Upper lobe of left lung (tissue), 6 donors: ENCODE results near the gene ZIC3. TPM values are rescaled to one million over a fixed set of nuclear protein-coding genes. Genes with fewer than 3 reads are reported as not detected.

ENCODE experiments used
- ATAC-seq, 2 donors: fragments of 200-7000 bp; cut with Tn5 transposase; one replicate each; pipeline ENCODE4 v1.9.1; 2022; ENCODE audit warnings: mild to moderate bottlenecking in 2 of 2, moderate library complexity in 2 of 2; ENCODE audit not compliant: low FRiP score in 2 of 2
- DNase-seq, 2 donors: peaks; one replicate each; pipeline ENCODE4 v3.0.0-alpha.2; 2019 to 2020
- H3K27ac ChIP-seq, 4 donors: fragments of 200-600 bp; sonication (generic); one replicate each; pipeline ENCODE4 v1.5.1; 2016 to 2019
- H3K27me3 ChIP-seq, 4 donors: fragments of 200-600 bp; sonication (generic); one replicate each; pipeline ENCODE4 v1.5.1; 2017 to 2019
- H3K36me3 ChIP-seq, 4 donors: fragments of 200-600 bp; sonication (generic); one replicate each; pipeline ENCODE4 v1.5.1; 2016 to 2019
- H3K4me1 ChIP-seq, 4 donors: fragments of 200-600 bp; sonication (generic); one replicate each; pipeline ENCODE4 v1.5.1; 2018 to 2019
- H3K4me3 ChIP-seq, 4 donors: fragments of 200-600 bp; sonication (generic); one replicate each; pipeline ENCODE4 v1.5.1; 2017 to 2019; ENCODE audit warnings: mild to moderate bottlenecking in 2 of 4, moderate library complexity in 1 of 4
- H3K9me3 ChIP-seq, 4 donors: fragments of 200-600 bp; sonication (generic); one replicate each; pipeline ENCODE4 v1.5.1; 2018 to 2019
- EP300 ChIP-seq, 4 donors: sonication (generic); formaldehyde crosslinking; IDR thresholded peaks; one replicate each; pipeline ENCODE4 v1.5.1; 2017; ENCODE audit warnings: antibody characterized with exemption in 4 of 4, control low read depth in 2 of 4
- POLR2A ChIP-seq, 4 donors: fragments of 450-650 bp; IDR thresholded peaks; one replicate each; pipeline ENCODE4 v1.5.1; 2016 to 2017; ENCODE audit warnings: antibody characterized with exemption in 4 of 4, mild to moderate bottlenecking in 2 of 4
- POLR2AphosphoS5 ChIP-seq, 2 donors: sonication (generic); formaldehyde crosslinking; IDR thresholded peaks; one replicate each; pipeline ENCODE4 v1.5.1; 2017; ENCODE audit warnings: antibody characterized with exemption in 2 of 2
- WGBS, 2 donors: methylation state at CpG; one replicate each; pipeline ENCODE4 v1.1.5; 2017 to 2018; 5-methylcytosine and 5-hydroxymethylcytosine counted together
- total RNA-seq, 6 donors: library from RNA; depleted of rRNA in 4 of 6; stranded (reverse); fragments of >200 nt in 4 of 6; gene quantifications; one replicate each; pipeline versions ENCODE4 v1.1.0 to v1.2.1, GENCODE V29; 2016 to 2021
- TF ChIP-seq, protein P1 (sequence below), 6 experiments: fragments of 450-650 bp in 4 of 6; fragments of 200-600 bp in 2 of 6; sonication (generic) in 2 of 6; IDR thresholded peaks; one replicate each; pipeline ENCODE4 v1.5.1; 2016 to 2019; ENCODE audit warnings: antibody characterized with exemption in 6 of 6
- donor health status: DM: no; HTN: no; CAD: no; lungs with moderate emphysema.
- donor health status: DM: no; HTN: yes; CAD: no; lungs with severe emphysema.

The ZIC3 gene
- total RNA-seq, 6 donors from 2014 or later: 0.07 to 0.11 TPM; not detected in 4

DNA sequence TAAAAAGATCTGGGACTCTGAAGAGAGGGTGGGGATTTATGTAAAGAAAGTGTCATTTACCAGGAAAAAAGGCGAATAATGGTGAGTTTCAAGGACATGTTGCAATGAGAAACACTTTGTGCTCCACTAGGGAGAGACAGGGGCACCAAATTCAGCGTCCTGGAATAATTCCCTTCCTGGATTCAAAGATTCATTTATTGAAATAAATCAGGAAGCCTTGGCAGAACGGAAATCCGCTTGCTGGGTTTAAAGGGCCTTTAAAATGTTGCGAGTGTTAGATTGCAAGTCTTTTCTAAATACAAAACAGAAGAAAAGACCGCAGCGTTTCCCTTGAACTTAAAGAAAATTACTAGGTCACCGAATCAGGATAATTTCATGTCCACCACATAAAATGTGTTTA lies 3.8 kb upstream of the ZIC3 start:
- ATAC-seq (no peak), DNase-seq (no peak)
- Histone ChIP-seq H3K4me1 (peaks cover 0 to 17% (median 7%) of the 10 kb centered on the region in 4 donors), H3K27me3 (peaks cover 0 to 36% (median 1%) of the 10 kb centered on the region in 4 donors), H3K27ac (no peak overlapping the region), H3K9me3 (peaks cover 0 to 4% (median 0%) of the 10 kb centered on the region in 4 donors), H3K4me3 (no peak overlapping the region), H3K36me3 (no peaks in the 10 kb centered on the region)
- WGBS, 2 donors: 9 to 25% methylated on average over 8 of the region's 8 CpGs
- TF ChIP-seq, protein P1, sequence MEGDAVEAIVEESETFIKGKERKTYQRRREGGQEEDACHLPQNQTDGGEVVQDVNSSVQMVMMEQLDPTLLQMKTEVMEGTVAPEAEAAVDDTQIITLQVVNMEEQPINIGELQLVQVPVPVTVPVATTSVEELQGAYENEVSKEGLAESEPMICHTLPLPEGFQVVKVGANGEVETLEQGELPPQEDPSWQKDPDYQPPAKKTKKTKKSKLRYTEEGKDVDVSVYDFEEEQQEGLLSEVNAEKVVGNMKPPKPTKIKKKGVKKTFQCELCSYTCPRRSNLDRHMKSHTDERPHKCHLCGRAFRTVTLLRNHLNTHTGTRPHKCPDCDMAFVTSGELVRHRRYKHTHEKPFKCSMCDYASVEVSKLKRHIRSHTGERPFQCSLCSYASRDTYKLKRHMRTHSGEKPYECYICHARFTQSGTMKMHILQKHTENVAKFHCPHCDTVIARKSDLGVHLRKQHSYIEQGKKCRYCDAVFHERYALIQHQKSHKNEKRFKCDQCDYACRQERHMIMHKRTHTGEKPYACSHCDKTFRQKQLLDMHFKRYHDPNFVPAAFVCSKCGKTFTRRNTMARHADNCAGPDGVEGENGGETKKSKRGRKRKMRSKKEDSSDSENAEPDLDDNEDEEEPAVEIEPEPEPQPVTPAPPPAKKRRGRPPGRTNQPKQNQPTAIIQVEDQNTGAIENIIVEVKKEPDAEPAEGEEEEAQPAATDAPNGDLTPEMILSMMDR (IDR thresholded peaks at IDR 0.05): no peak
- TF ChIP-seq EP300 (IDR thresholded peaks at IDR 0.05) (no peak), POLR2AphosphoS5 (IDR thresholded peaks at IDR 0.05) (no peak), POLR2A (IDR thresholded peaks at IDR 0.05) (no peak)

DNA sequence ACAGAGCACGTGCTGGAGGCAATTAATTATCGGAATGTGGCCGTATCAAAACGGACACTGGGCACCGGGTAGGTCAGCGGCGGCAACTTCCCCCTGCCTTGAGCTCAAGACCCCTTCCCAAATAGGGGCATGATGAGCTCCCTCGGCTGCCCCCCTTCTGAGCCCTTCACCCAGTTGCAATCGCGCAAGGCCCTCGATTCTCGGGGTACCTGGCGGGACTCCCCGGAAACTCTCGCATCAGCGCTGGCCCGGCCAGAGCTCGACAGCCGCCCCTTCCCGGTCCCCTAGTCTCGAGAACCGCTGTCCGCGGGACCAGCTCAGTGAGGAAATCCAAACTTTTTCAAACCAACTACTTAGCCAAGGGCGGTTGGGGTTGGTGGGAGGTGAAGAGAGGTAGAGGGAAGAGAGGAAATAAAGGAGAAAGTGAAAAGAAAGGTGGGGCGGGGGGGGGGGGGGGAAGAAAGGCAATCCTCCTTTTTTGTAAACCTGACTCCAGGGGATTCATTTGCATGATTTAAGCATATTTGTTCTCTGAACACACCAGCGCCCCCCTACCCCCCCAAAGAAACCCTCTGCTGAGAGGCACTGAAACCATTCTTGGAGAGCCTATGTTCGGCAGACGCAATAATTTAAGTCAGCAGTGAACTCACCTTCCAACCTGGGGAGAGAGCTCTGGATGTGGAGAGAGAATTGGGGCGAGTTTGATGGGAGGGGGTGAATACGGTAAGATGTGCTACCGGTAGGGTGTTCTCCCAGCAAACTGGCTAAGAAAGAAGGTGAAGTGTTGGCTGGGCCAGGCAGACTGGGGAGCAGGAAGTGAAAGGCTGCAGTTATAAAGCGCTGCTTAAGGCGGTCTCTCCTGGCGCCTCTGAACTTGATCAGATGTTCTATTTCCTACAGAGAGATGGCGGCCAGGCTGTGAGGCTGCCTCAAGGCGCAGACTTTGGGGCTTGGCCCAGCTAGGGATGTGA lies 2.0 kb upstream of the ZIC3 start:
- no peak for ATAC-seq
- TF ChIP-seq, protein P1 (IDR thresholded peaks at IDR 0.05): no peak
- peaks cover 0 to 50% (median 1%) of the 10 kb centered on the region in 4 donors for H3K27me3 ChIP-seq
- H3K4me3 ChIP-seq: no peak overlapping the region
- peaks cover 0 to 27% (median 9%) of the 10 kb centered on the region in 4 donors for H3K4me1 ChIP-seq
- no peaks in the 10 kb centered on the region for H3K36me3 ChIP-seq
- peaks cover 0 to 4% (median 0%) of the 10 kb centered on the region in 4 donors for H3K9me3 ChIP-seq
- no peak overlapping the region for H3K27ac ChIP-seq
- no peak for DNase-seq
- WGBS, 2 donors: 7 to 26% methylated on average over 17 to 37 of the region's 37 CpGs

DNA sequence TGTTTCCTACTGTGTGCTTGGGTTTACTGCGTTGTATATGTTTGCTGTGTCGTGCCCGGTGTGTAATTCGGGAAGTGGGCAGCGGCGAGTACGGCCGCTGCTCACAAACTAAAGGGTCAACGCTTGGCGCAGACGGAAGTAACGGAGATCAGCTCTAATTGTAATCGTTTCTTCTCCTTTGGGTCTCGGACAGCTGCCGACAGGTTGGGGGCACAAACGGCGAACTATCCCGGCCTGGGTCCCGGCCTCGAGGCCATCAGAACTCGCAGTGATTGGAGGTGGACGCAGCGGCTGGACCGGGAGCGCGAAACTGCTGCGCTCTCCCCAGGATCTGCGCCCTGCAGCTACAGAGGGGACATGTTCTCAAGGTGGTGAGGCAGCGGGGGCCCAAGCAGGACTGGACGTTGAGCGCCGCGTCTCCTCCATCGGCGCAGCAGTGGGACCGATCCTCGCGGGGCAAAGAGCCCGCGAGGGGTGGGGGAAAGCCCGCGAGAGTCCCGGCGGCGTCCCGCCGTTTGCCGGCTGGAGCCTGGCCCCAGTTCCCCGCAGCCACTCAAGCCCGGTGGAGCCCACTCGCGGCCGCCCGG lies 516 bp upstream of the ZIC3 start:
- H3K4me1 ChIP-seq: peaks cover 0 to 33% (median 9%) of the 10 kb centered on the region in 4 donors
- TF ChIP-seq EP300 (IDR thresholded peaks at IDR 0.05) (no peak), POLR2AphosphoS5 (IDR thresholded peaks at IDR 0.05) (no peak), POLR2A (IDR thresholded peaks at IDR 0.05) (no peak)
- TF ChIP-seq, protein P1 (IDR thresholded peaks at IDR 0.05): no peak
- no peak for DNase-seq
- peaks cover 0 to 63% (median 1%) of the 10 kb centered on the region in 4 donors for H3K27me3 ChIP-seq
- ATAC-seq: peak in 1 of 2 donors; percentile 37
- peaks cover 0 to 4% (median 0%) of the 10 kb centered on the region in 4 donors for H3K9me3 ChIP-seq
- 3 to 38% methylated on average over 4 to 26 of the region's 54 CpGs for WGBS, 2 donors
- peak overlapping the region; percentile 22 to 59 (median 45) for H3K4me3 ChIP-seq
- no peaks in the 10 kb centered on the region for H3K36me3 ChIP-seq
- H3K27ac ChIP-seq: no peak overlapping the region

DNA sequence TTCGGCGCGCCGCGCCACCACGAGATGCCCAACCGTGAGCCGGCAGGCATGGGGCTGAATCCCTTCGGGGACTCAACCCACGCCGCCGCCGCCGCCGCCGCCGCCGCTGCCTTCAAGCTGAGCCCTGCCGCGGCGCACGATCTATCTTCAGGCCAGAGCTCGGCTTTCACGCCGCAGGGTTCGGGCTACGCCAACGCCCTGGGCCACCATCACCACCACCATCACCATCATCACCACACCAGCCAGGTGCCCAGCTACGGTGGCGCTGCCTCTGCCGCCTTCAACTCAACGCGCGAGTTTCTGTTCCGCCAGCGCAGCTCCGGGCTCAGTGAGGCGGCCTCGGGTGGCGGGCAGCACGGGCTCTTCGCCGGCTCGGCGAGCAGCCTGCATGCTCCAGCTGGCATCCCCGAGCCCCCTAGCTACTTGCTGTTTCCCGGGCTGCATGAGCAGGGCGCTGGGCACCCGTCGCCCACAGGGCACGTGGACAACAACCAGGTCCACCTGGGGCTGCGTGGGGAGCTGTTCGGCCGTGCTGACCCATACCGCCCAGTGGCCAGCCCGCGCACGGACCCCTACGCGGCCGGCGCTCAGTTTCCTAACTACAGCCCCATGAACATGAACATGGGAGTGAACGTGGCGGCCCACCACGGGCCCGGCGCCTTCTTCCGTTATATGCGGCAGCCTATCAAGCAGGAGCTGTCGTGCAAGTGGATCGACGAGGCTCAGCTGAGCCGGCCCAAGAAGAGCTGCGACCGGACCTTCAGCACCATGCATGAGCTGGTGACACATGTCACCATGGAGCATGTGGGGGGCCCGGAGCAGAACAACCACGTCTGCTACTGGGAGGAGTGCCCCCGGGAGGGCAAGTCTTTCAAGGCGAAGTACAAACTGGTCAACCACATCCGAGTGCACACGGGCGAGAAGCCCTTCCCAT lies 1.1 kb downstream of the ZIC3 start:
- Histone ChIP-seq H3K36me3 (no peaks in the 10 kb centered on the region), H3K27me3 (peaks cover 0 to 63% (median 1%) of the 10 kb centered on the region in 4 donors), H3K27ac (no peak overlapping the region), H3K9me3 (peaks cover 0 to 4% (median 0%) of the 10 kb centered on the region in 4 donors), H3K4me3 (peak overlapping the region in 3 of 4 donors; percentile 35 to 59 (median 55)), H3K4me1 (peaks cover 0 to 33% (median 9%) of the 10 kb centered on the region in 4 donors)
- peak in 1 of 2 donors; percentile 75 for DNase-seq
- peak in 1 of 2 donors; percentile 20 for ATAC-seq
- TF ChIP-seq POLR2AphosphoS5 (IDR thresholded peaks at IDR 0.05) (no peak), POLR2A (IDR thresholded peaks at IDR 0.05) (no peak)
- WGBS, 2 donors: 52% methylated on average over 67 of the region's 82 CpGs; no CpG with 5 or more reads in 1 of the 2 donors
